Natural killer cell (primary cell): ENCODE results near the gene MPV17. TPM values are rescaled to one million over a fixed set of nuclear protein-coding genes. Genes with fewer than 3 reads are reported as not detected.

Source experiments
- ATAC-seq, 3 donors: fragments of 150-1000 bp in 2 of 3; fragments of 200-7000 bp in 1 of 3; cut with Tn5 transposase; 1 replicate in 1 of 3; 2 replicates in 2 of 3; pipeline ENCODE4 v1.10.0; 2021; ENCODE audit warnings: mild to moderate bottlenecking in 2 of 3, moderate library complexity in 2 of 3
- DNase-seq, 2 donors: peaks; one replicate each; pipeline versions ENCODE4 v3.0.0 to v3.0.0-alpha.2; 2013 to 2021; ENCODE audit warnings: mixed read lengths in 1 of 2
- H3K27ac ChIP-seq: one replicate; pipeline ENCODE4 v1.5.1; 2013; ENCODE audit warnings: mild to moderate bottlenecking, low read length
- H3K27me3 ChIP-seq: one replicate; pipeline ENCODE4 v1.6.1; 2013; ENCODE audit warnings: low read length; ENCODE audit not compliant: control insufficient read depth, insufficient read depth
- H3K36me3 ChIP-seq: one replicate; pipeline ENCODE4 v1.6.1; 2013; ENCODE audit warnings: low read length; ENCODE audit not compliant: control insufficient read depth, insufficient read depth
- H3K4me1 ChIP-seq: one replicate; pipeline ENCODE4 v1.6.1; 2013; ENCODE audit warnings: low read length; ENCODE audit not compliant: control insufficient read depth, insufficient read depth
- H3K4me3 ChIP-seq: one replicate; pipeline ENCODE4 v1.5.1; 2013; ENCODE audit warnings: low read length
- H3K9me3 ChIP-seq: one replicate; pipeline ENCODE4 v1.6.1; 2013; ENCODE audit warnings: low read length; ENCODE audit not compliant: control insufficient read depth, insufficient read depth
- H3K27ac Mint-ChIP-seq, 2 donors: one replicate each; pipeline ENCODE4 v1.8.0; 2022; ENCODE audit warnings: mild to moderate bottlenecking in 2 of 2, mixed read lengths in 2 of 2, moderate library complexity in 1 of 2
- H3K27me3 Mint-ChIP-seq, 2 donors: one replicate each; pipeline ENCODE4 v1.8.0; 2022; ENCODE audit warnings: low read depth in 2 of 2, mixed read lengths in 2 of 2
- H3K36me3 Mint-ChIP-seq: one replicate; pipeline ENCODE4 v1.8.0; 2022; ENCODE audit warnings: mixed read lengths
- H3K4me1 Mint-ChIP-seq, 2 donors: one replicate each; pipeline ENCODE4 v1.8.0; 2022; ENCODE audit warnings: mixed read lengths in 2 of 2
- H3K4me3 Mint-ChIP-seq: one replicate; pipeline ENCODE4 v1.8.0; 2022; ENCODE audit warnings: mild to moderate bottlenecking, moderate library complexity, mixed read lengths
- H3K9me3 Mint-ChIP-seq, 2 donors: one replicate each; pipeline ENCODE4 v1.8.0; 2022; ENCODE audit warnings: mixed read lengths in 2 of 2
- WGBS: methylation state at CpG from one replicate; pipeline ENCODE4 v1.1.7; 2013; ENCODE audit warnings: missing lambda C conversion rate; ENCODE audit not compliant: insufficient coverage; 5-methylcytosine and 5-hydroxymethylcytosine counted together
- intact Hi-C: fragments of 100-400 bp; cut with micrococcal nuclease; formaldehyde crosslinking; loops from one replicate; pipeline ENCODE4 v1.14.2; 2022
- total RNA-seq, 4 donors: library from RNA; stranded (reverse); fragments of 120-200 nt in 1 of 4; gene quantifications; one replicate each; pipeline versions ENCODE4 v1.2.3 to v1.2.4, GENCODE V29; 2013 to 2022
- TF ChIP-seq, protein P1 (sequence below): fragments of 200-600 bp; IDR thresholded peaks from one replicate; pipeline ENCODE4 v1.8.0; 2022; ENCODE audit warnings: antibody characterized with exemption

MPV17 gene
- total RNA-seq, 3 donors from 2014 or later (not counting 1 experiment from before 2014, with no cell fraction given), result 63.9 to 75.2 (median 64.8) TPM

- TF ChIP-seq, protein P1, sequence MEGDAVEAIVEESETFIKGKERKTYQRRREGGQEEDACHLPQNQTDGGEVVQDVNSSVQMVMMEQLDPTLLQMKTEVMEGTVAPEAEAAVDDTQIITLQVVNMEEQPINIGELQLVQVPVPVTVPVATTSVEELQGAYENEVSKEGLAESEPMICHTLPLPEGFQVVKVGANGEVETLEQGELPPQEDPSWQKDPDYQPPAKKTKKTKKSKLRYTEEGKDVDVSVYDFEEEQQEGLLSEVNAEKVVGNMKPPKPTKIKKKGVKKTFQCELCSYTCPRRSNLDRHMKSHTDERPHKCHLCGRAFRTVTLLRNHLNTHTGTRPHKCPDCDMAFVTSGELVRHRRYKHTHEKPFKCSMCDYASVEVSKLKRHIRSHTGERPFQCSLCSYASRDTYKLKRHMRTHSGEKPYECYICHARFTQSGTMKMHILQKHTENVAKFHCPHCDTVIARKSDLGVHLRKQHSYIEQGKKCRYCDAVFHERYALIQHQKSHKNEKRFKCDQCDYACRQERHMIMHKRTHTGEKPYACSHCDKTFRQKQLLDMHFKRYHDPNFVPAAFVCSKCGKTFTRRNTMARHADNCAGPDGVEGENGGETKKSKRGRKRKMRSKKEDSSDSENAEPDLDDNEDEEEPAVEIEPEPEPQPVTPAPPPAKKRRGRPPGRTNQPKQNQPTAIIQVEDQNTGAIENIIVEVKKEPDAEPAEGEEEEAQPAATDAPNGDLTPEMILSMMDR, result no peak
- Mint-ChIP-seq H3K27me3 (peaks cover 46 to 50% of the 10 kb centered on the region in 2 donors), H3K36me3 (no peaks in the 10 kb centered on the region), H3K9me3 (no peaks in the 10 kb centered on the region), H3K4me3 (peak within 1 kb of the TSS; percentile 91), H3K4me1 (peaks cover 22 to 27% of the 10 kb centered on the region in 2 donors), H3K27ac (peak within 1 kb of the TSS in 1 of 2 donors; percentile 37)
- Histone ChIP-seq H3K27me3 (peaks cover 35% of the 10 kb centered on the region), H3K9me3 (no peaks in the 10 kb centered on the region), H3K36me3 (no peaks in the 10 kb centered on the region), H3K4me1 (peaks cover 29% of the 10 kb centered on the region), H3K4me3 (no peak within 1 kb of the TSS), H3K27ac (no peak within 1 kb of the TSS)
- under 1% methylated on average over 96 of the region's 96 CpGs for WGBS
- DNase-seq, result peak; percentile 30 to 81
- intact Hi-C loops, result no loop called here
- ATAC-seq, result peak; percentile 60 to 77 (median 69)
Observed at GRCh38 chr2:27262379-27263286, 60.3 kb downstream of the MPV17 start, which contains the start of gene SLC30A3. SLC30A3 (minus strand) TSS chr2:27263047; CDS start chr2:27262906, 141 bp downstream.

- peaks cover 29% of the 10 kb centered on the region for H3K4me1 ChIP-seq
- H3K27ac Mint-ChIP-seq, result no peak overlapping the region
- H3K9me3 ChIP-seq, result no peaks in the 10 kb centered on the region
- H3K27me3 ChIP-seq, result peaks cover 35% of the 10 kb centered on the region
- peaks cover 22 to 27% of the 10 kb centered on the region in 2 donors for H3K4me1 Mint-ChIP-seq
- TF ChIP-seq, protein P1, result no peak
- 3% methylated on average over 40 of the region's 40 CpGs for WGBS
- no peaks in the 10 kb centered on the region for H3K36me3 ChIP-seq
- no peak for ATAC-seq
- peak overlapping the region; percentile 70 for H3K4me3 Mint-ChIP-seq
- DNase-seq, result no peak
- intact Hi-C loops, result no loop called here
- H3K36me3 Mint-ChIP-seq, result no peaks in the 10 kb centered on the region
- no peaks in the 10 kb centered on the region for H3K9me3 Mint-ChIP-seq
- H3K4me3 ChIP-seq, result no peak overlapping the region
- H3K27me3 Mint-ChIP-seq, result peaks cover 51 to 56% of the 10 kb centered on the region in 2 donors
- H3K27ac ChIP-seq, result no peak overlapping the region
Observed at GRCh38 chr2:27261926-27262298, 61.0 kb downstream of the MPV17 start.

DNA sequence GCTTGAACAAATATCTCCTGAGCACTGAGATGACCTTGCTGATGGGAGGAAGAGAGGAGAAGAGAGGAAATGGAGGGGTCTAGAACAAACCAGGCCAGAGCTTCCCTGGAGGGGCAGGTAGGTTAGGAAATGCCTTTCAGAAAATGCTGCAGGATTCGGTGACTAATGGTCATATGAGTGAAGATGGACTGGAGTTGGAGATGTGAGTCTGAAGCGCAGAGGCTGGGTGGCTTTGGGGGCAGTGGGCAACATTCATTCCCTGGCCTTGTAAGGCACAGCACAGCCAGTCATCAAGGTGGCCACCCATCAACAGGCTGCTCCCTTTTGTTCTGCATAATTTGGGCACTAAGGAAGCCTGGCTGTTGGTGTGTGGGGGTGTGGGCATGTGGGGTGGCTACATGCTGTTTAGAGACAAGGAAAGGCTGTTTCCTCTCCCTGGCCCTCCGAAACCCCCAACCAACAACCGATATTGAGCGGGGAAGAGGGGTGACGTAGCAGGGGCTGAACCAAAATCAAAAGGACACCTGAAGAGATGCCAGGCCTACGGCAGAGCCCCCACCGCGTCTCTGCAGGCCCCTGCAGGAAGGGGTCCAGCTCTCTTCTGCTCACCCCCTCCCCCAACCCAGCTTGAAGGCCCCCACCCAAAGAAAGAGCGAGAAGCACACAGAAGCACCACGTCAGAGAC is 61.5 kb downstream of the MPV17 start:
- DNase-seq, result no peak
- Mint-ChIP-seq H3K9me3 (no peaks in the 10 kb centered on the region), H3K36me3 (no peaks in the 10 kb centered on the region), H3K27ac (no peak overlapping the region), H3K4me1 (peaks cover 22 to 27% of the 10 kb centered on the region in 2 donors), H3K4me3 (peak overlapping the region; percentile 70), H3K27me3 (peaks cover 55 to 56% of the 10 kb centered on the region in 2 donors)
- H3K9me3 ChIP-seq, result no peaks in the 10 kb centered on the region
- intact Hi-C loops, result no loop called here
- no peaks in the 10 kb centered on the region for H3K36me3 ChIP-seq
- no peak for ATAC-seq
- H3K27ac ChIP-seq, result no peak overlapping the region
- TF ChIP-seq, protein P1, result no peak
- peaks cover 35% of the 10 kb centered on the region for H3K27me3 ChIP-seq
- peaks cover 29% of the 10 kb centered on the region for H3K4me1 ChIP-seq
- H3K4me3 ChIP-seq, result no peak overlapping the region
- WGBS, result 55% methylated on average over 11 of the region's 11 CpGs

Other genes with a start within 250 kb of the MPV17 start
- under 1 TPM; 0.31 to 0.78 (median 0.41) TPM for gene EMILIN1, start 244.5 kb downstream of the MPV17 start, total RNA-seq
- gene KHK, start 236.3 kb downstream of the MPV17 start, total RNA-seq, result 1 to 10 TPM; 3.7 to 4.0 (median 3.8) TPM
- not detected for gene CGREF1, start 204.0 kb downstream of the MPV17 start, total RNA-seq
- 1 to 10 TPM in 2 of 3 donors, under 1 TPM in 1; 0.88 to 2.4 (median 1.2) TPM for gene ABHD1, start 199.3 kb downstream of the MPV17 start, total RNA-seq
- 10 to 100 TPM; 24.6 to 41.5 (median 31.2) TPM for gene PREB, start 188.5 kb downstream of the MPV17 start, total RNA-seq
- gene PRR30, start 183.7 kb downstream of the MPV17 start, total RNA-seq, result not detected
- not detected for gene TCF23, start 174.1 kb downstream of the MPV17 start, total RNA-seq
- gene ATRAID, start 111.1 kb downstream of the MPV17 start, total RNA-seq, result 10 to 100 TPM; 65.5 to 76.6 (median 76.5) TPM
- 100 to 1,000 TPM in 1 of 3 donors, 10 to 100 TPM in 2; 86.2 to 102 (median 93.7) TPM for gene SLC5A6, start 110.8 kb downstream of the MPV17 start, total RNA-seq
- gene CAD, start 105.7 kb downstream of the MPV17 start, total RNA-seq, result 10 to 100 TPM; 21.8 to 26.6 (median 24.0) TPM
- gene SLC30A3, start 60.0 kb downstream of the MPV17 start, total RNA-seq, result not detected
- not detected for gene DNAJC5G, start 47.7 kb downstream of the MPV17 start, total RNA-seq
- gene TRIM54, start 40.7 kb downstream of the MPV17 start, total RNA-seq, result under 1 TPM in 2 of 3 donors, not detected in 1; 0.18 to 0.21 TPM
- gene UCN, start 14.7 kb downstream of the MPV17 start, total RNA-seq, result 1 to 10 TPM; 1.6 to 3.6 (median 2.4) TPM
- 10 to 100 TPM; 56.1 to 68.7 (median 59.7) TPM for gene GTF3C2, start 33.7 kb upstream of the MPV17 start, total RNA-seq
- 10 to 100 TPM; 35.0 to 44.5 (median 40.8) TPM for gene EIF2B4, start 47.2 kb upstream of the MPV17 start, total RNA-seq
- gene SNX17, start 47.5 kb upstream of the MPV17 start, total RNA-seq, result 100 to 1,000 TPM in 2 of 3 donors, 10 to 100 TPM in 1; 96.3 to 107 (median 100) TPM
- 10 to 100 TPM; 24.2 to 28.1 (median 26.1) TPM for gene ZNF513, start 57.6 kb upstream of the MPV17 start, total RNA-seq
- gene PPM1G, start 86.5 kb upstream of the MPV17 start, total RNA-seq, result 10 to 100 TPM; 63.9 to 73.8 (median 69.5) TPM
- 100 to 1,000 TPM; 240 to 278 (median 262) TPM for gene NRBP1, start 105.5 kb upstream of the MPV17 start, total RNA-seq
- 1 to 10 TPM; 4.4 to 8.4 (median 5.1) TPM for gene KRTCAP3, start 119.3 kb upstream of the MPV17 start, total RNA-seq
- 10 to 100 TPM; 24.8 to 35.7 (median 30.7) TPM for gene IFT172, start 166.6 kb upstream of the MPV17 start, total RNA-seq
- not detected for gene FNDC4, start 172.1 kb upstream of the MPV17 start, total RNA-seq
- not detected for gene GCKR, start 173.7 kb upstream of the MPV17 start, total RNA-seq